ENCODE data around the gene ELAVL4. TPM values are rescaled to one million over a fixed set of nuclear protein-coding genes. Genes with fewer than 3 reads are reported as not detected.

Gene ELAVL4
- total and polyA plus RNA-seq, 9 of the 15 experiments (the other 6 are each of a cell fraction or from before 2014, with no cell fraction given): not detected

- H4K20me1 ChIP-seq (replicated peaks; ENCODE audit: control insufficient read depth, insufficient read depth, low read length): no peaks in the 10 kb centered on the region
- no peak for FAIRE-seq
- intact Hi-C loops (cut with micrococcal nuclease): no loop called here
- no peak for TF ChIP-seq GATAD2B (IDR thresholded peaks at IDR 0.05; ENCODE audit: borderline replicate concordance)
- no peak for TF ChIP-seq PTTG1 (tag; IDR thresholded peaks at IDR 0.05; ENCODE audit: low read depth)
- TF ChIP-seq, protein P1, sequence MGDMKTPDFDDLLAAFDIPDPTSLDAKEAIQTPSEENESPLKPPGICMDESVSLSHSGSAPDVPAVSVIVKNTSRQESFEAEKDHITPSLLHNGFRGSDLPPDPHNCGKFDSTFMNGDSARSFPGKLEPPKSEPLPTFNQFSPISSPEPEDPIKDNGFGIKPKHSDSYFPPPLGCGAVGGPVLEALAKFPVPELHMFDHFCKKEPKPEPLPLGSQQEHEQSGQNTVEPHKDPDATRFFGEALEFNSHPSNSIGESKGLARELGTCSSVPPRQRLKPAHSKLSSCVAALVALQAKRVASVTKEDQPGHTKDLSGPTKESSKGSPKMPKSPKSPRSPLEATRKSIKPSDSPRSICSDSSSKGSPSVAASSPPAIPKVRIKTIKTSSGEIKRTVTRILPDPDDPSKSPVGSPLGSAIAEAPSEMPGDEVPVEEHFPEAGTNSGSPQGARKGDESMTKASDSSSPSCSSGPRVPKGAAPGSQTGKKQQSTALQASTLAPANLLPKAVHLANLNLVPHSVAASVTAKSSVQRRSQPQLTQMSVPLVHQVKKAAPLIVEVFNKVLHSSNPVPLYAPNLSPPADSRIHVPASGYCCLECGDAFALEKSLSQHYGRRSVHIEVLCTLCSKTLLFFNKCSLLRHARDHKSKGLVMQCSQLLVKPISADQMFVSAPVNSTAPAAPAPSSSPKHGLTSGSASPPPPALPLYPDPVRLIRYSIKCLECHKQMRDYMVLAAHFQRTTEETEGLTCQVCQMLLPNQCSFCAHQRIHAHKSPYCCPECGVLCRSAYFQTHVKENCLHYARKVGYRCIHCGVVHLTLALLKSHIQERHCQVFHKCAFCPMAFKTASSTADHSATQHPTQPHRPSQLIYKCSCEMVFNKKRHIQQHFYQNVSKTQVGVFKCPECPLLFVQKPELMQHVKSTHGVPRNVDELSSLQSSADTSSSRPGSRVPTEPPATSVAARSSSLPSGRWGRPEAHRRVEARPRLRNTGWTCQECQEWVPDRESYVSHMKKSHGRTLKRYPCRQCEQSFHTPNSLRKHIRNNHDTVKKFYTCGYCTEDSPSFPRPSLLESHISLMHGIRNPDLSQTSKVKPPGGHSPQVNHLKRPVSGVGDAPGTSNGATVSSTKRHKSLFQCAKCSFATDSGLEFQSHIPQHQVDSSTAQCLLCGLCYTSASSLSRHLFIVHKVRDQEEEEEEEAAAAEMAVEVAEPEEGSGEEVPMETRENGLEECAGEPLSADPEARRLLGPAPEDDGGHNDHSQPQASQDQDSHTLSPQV (IDR thresholded peaks at IDR 0.05): no peak
- no peak for TF ChIP-seq YY1 (IDR thresholded peaks at IDR 0.05; ENCODE audit: borderline replicate concordance in 1 of 3, control insufficient read depth in 1 of 3, extremely low read depth in 1 of 3, insufficient read depth in 3 of 3, insufficient read length in 1 of 3, insufficient replicate concordance in 2 of 3, low read depth in 1 of 3, low read length in 2 of 3)
- no peak for TF ChIP-seq CBX5 (IDR thresholded peaks at IDR 0.05; ENCODE audit: borderline replicate concordance, low read depth)
- no peak for TF ChIP-seq CHAMP1 (IDR thresholded peaks at IDR 0.05)
- no peak for TF ChIP-seq RBM25 (IDR thresholded peaks at IDR 0.05; ENCODE audit: low read depth, low read length, severe bottlenecking)
- TF ChIP-seq ARHGAP35 (IDR thresholded peaks at IDR 0.05; ENCODE audit: partially characterized antibody): no peak
- TF ChIP-seq BRD9 (IDR thresholded peaks at IDR 0.05; ENCODE audit: low read depth, partially characterized antibody): no peak
- TF ChIP-seq ZNF639 (CRISPR knock-in tag; conservative IDR thresholded peaks at IDR 0.05 in 1 of 2, IDR thresholded peaks at IDR 0.05 in 1 of 2): no peak
- no peak for TF ChIP-seq RUNX1 (IDR thresholded peaks at IDR 0.05; ENCODE audit: low read depth)
These were observed 30.8 kb downstream of the ELAVL4 start for GRCh38 chr1:50139339-50140181.

More at GRCh38 chr1:50139339-50140181, 30.8 kb downstream of the ELAVL4 start:
- Histone ChIP-seq H3K9ac (ENCODE audit: insufficient read depth in 1 of 2, low read depth in 2 of 2, low read length in 2 of 2) (no peak overlapping the region), H3K27ac (ENCODE audit: extremely low read depth, low read depth, low read length) (no peak overlapping the region), H3K79me2 (ENCODE audit: control insufficient read depth, insufficient read depth, low read length) (no peaks in the 10 kb centered on the region), H3K4me3 (no peak overlapping the region), H3K36me3 (ENCODE audit: control insufficient read depth, insufficient read depth, low read length) (no peaks in the 10 kb centered on the region), H3K4me2 (ENCODE audit: insufficient read depth, low read length) (no peak overlapping the region), H3K9me3 (replicated peaks; ENCODE audit: control insufficient read depth, insufficient read depth, low read depth, low read length) (no peaks in the 10 kb centered on the region), H3K9me1 (ENCODE audit: control insufficient read depth, insufficient read depth, low read length) (no peaks in the 10 kb centered on the region), H2AFZ (ENCODE audit: low read depth, low read length) (no peak overlapping the region), H3K27me3 (ENCODE audit: control insufficient read depth in 2 of 2, insufficient read depth in 2 of 2, low read length in 2 of 2) (no peaks in the 10 kb centered on the region), H3K4me1 (replicated peaks in 1 of 2; ENCODE audit: control insufficient read depth in 2 of 2, insufficient read depth in 2 of 2, low read length in 2 of 2) (no peaks in the 10 kb centered on the region)
- DNase-seq (ENCODE audit: extremely low read depth in 1 of 4, low spot score in 3 of 4): no peak
- no TSS peak for BruUV-seq (replicated peaks)
- CTCF ChIA-PET (ENCODE audit: low intra/inter-chr PET ratio): no interaction called here
- no peak for ATAC-seq
- POLR2A ChIA-PET: no interaction called here
- WGBS (ENCODE audit: insufficient coverage, low coverage, missing lambda C conversion rate): 1% methylated on average over 10 of the region's 10 CpGs
- in situ Hi-C loops (cut with MboI): no loop called here
